Panc1 (cell line): ENCODE results near the gene EMC9. TPM values are rescaled to one million over a fixed set of nuclear protein-coding genes. Genes with fewer than 3 reads are reported as not detected.

Source experiments
- ATAC-seq: fragments of 200-7000 bp; cut with Tn5 transposase; 2 replicates; pipeline ENCODE4 v1.9.1; 2020; ENCODE audit warnings: mild to moderate bottlenecking, moderate library complexity
- BruUV-seq: library from RNA; stranded (reverse); fragments of 400-500 nt; replicated peaks from 2 replicates; lab custom pipeline; 2021; lab: Mats Ljungman, UMichigan
- CTCF ChIA-PET: fragments of 300-600 bp; sonication (Branson Sonifier 250); formaldehyde crosslinking; loops from one replicate; lab custom pipeline; 2022; ENCODE audit warnings: antibody characterized with exemption; lab: Charles Lee
- POLR2A ChIA-PET: fragments of 300-600 bp; sonication (Branson Sonifier 250); formaldehyde crosslinking; loops from one replicate; lab custom pipeline; 2022; ENCODE audit warnings: antibody characterized with exemption; lab: Charles Lee
- DNase-seq: peaks from one replicate; pipeline ENCODE4 v3.0.0-alpha.2; 2010; ENCODE audit warnings: low read depth, low spot score
- H3K27ac ChIP-seq: 2 replicates; pipeline ENCODE4 v1.5.1; 2011; ENCODE audit warnings: mild to moderate bottlenecking, low read length, inconsistent platforms
- H3K27me3 ChIP-seq: fragments of 200-500 bp; sonication (Bioruptor generic); 2 replicates; pipeline ENCODE4 v1.6.0; 2014; ENCODE audit warnings: low read length, inconsistent platforms; ENCODE audit not compliant: control insufficient read depth, insufficient read depth
- H3K36me3 ChIP-seq: fragments of 200-500 bp; sonication (Bioruptor generic); 2 replicates; pipeline ENCODE4 v1.5.1; 2014; ENCODE audit warnings: inconsistent platforms, mild to moderate bottlenecking, low read length, moderate library complexity; ENCODE audit not compliant: control insufficient read depth, insufficient read depth
- H3K4me1 ChIP-seq: 2 replicates; pipeline ENCODE4 v1.5.1; 2011; ENCODE audit warnings: inconsistent platforms, mild to moderate bottlenecking, low read length, moderate library complexity; ENCODE audit not compliant: control insufficient read depth, insufficient read depth
- H3K4me3 ChIP-seq, 2 experiments: 2 replicates each; pipeline ENCODE4 v1.5.1; 2011 to 2012; ENCODE audit warnings: low read depth in 2 of 2, low read length in 2 of 2, mild to moderate bottlenecking in 2 of 2, inconsistent platforms in 1 of 2, moderate library complexity in 1 of 2
- H3K9me3 ChIP-seq: fragments of 200-500 bp; sonication (Bioruptor generic); 2 replicates; pipeline ENCODE4 v1.5.1; 2014; ENCODE audit warnings: low read depth, mild to moderate bottlenecking, inconsistent platforms, low read length, moderate library complexity; ENCODE audit not compliant: control insufficient read depth, insufficient read depth
- POLR2AphosphoS5 ChIP-seq: IDR thresholded peaks from 2 replicates; pipeline ENCODE4 v1.6.1; 2012; ENCODE audit warnings: mild to moderate bottlenecking, low read depth, low read length, moderate library complexity
- SIN3A ChIP-seq: IDR thresholded peaks from 2 replicates; pipeline ENCODE4 v1.6.1; 2012; ENCODE audit warnings: low read depth, mild to moderate bottlenecking, low read length, moderate library complexity, borderline replicate concordance; ENCODE audit not compliant: insufficient read depth
- TCF7L2 ChIP-seq: IDR thresholded peaks from 2 replicates; pipeline ENCODE4 v1.6.1; 2011; ENCODE audit warnings: mild to moderate bottlenecking, low read depth, low read length, inconsistent platforms
- in situ Hi-C: cut with HindIII; loops from 2 replicates; pipeline ENCODE4 v1.10.0; 2016; ENCODE audit warnings: low sequenced_read_pairs, low pct_unique_long_range_greater_than_20kb
- intact Hi-C: fragments of 100-400 bp; cut with micrococcal nuclease; formaldehyde crosslinking; loops from one replicate; pipeline ENCODE4 v1.10.0; 2022; ENCODE audit not compliant: unreplicated experiment
- total RNA-seq: library from RNA; stranded (reverse); gene quantifications from one replicate; pipeline ENCODE4 v1.2.1, GENCODE V29; 2021; ENCODE audit not compliant: unreplicated experiment
- TF ChIP-seq, protein P1 (sequence below), 2 experiments: IDR thresholded peaks; 2 replicates each; pipeline ENCODE4 v1.6.1; 2011 to 2012; ENCODE audit warnings: low read depth in 2 of 2, control low read depth in 1 of 2, low read length in 1 of 2, mild to moderate bottlenecking in 1 of 2, moderate library complexity in 1 of 2; ENCODE audit not compliant: insufficient read depth in 1 of 2
- TF ChIP-seq, protein P2 (sequence below): fragments of 450-650 bp; IDR thresholded peaks from 2 replicates; pipeline ENCODE4 v1.5.1; 2017; ENCODE audit warnings: mild to moderate bottlenecking

Gene EMC9
- total RNA-seq, 1 experiment from 2014 or later, result 42.5 TPM

DNA sequence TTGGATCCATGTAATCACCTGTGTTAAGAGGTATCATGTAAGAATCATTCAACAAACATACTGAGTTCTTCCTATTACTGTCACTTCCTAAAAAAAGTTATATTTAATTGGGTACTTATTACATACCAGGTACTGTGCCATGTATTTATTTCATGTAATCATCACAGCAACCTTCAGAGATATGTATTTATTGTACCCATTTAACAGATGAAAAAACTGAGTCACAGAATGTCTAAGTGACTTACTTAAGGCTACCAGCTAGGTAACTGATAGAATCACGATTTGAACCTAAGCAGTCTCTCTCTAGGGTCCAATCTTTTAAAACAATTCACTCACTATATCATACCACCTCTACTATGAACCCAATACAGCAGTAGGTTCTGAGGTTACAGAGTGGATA is 3.1 kb upstream of the EMC9 start:
- no peak for TF ChIP-seq POLR2AphosphoS5
- TF ChIP-seq, protein P1, sequence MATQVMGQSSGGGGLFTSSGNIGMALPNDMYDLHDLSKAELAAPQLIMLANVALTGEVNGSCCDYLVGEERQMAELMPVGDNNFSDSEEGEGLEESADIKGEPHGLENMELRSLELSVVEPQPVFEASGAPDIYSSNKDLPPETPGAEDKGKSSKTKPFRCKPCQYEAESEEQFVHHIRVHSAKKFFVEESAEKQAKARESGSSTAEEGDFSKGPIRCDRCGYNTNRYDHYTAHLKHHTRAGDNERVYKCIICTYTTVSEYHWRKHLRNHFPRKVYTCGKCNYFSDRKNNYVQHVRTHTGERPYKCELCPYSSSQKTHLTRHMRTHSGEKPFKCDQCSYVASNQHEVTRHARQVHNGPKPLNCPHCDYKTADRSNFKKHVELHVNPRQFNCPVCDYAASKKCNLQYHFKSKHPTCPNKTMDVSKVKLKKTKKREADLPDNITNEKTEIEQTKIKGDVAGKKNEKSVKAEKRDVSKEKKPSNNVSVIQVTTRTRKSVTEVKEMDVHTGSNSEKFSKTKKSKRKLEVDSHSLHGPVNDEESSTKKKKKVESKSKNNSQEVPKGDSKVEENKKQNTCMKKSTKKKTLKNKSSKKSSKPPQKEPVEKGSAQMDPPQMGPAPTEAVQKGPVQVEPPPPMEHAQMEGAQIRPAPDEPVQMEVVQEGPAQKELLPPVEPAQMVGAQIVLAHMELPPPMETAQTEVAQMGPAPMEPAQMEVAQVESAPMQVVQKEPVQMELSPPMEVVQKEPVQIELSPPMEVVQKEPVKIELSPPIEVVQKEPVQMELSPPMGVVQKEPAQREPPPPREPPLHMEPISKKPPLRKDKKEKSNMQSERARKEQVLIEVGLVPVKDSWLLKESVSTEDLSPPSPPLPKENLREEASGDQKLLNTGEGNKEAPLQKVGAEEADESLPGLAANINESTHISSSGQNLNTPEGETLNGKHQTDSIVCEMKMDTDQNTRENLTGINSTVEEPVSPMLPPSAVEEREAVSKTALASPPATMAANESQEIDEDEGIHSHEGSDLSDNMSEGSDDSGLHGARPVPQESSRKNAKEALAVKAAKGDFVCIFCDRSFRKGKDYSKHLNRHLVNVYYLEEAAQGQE (IDR thresholded peaks at IDR 0.05; ENCODE audit: insufficient read depth in 1 of 2, low read depth in 2 of 2, low read length in 1 of 2), result no peak
- TF ChIP-seq, protein P2, sequence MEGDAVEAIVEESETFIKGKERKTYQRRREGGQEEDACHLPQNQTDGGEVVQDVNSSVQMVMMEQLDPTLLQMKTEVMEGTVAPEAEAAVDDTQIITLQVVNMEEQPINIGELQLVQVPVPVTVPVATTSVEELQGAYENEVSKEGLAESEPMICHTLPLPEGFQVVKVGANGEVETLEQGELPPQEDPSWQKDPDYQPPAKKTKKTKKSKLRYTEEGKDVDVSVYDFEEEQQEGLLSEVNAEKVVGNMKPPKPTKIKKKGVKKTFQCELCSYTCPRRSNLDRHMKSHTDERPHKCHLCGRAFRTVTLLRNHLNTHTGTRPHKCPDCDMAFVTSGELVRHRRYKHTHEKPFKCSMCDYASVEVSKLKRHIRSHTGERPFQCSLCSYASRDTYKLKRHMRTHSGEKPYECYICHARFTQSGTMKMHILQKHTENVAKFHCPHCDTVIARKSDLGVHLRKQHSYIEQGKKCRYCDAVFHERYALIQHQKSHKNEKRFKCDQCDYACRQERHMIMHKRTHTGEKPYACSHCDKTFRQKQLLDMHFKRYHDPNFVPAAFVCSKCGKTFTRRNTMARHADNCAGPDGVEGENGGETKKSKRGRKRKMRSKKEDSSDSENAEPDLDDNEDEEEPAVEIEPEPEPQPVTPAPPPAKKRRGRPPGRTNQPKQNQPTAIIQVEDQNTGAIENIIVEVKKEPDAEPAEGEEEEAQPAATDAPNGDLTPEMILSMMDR, result no peak
- TF ChIP-seq SIN3A, result no peak
- TF ChIP-seq TCF7L2, result no peak
- ChIA-PET CTCF (no interaction called here), POLR2A (no interaction called here)
- no peaks in the 10 kb centered on the region for H3K9me3 ChIP-seq
- H3K27me3 ChIP-seq, result no peaks in the 10 kb centered on the region
- no TSS peak for BruUV-seq
- no peak for ATAC-seq
- in situ Hi-C loops (no loop called here), intact Hi-C loops (no loop called here)
- peaks cover 9% of the 10 kb centered on the region for H3K4me1 ChIP-seq
- no peak for DNase-seq
- peaks cover 3% of the 10 kb centered on the region; the same call in 1 of the 2 replicates for H3K36me3 ChIP-seq
- H3K27ac ChIP-seq, result no peak overlapping the region
- H3K4me3 ChIP-seq, result no peak overlapping the region

DNA sequence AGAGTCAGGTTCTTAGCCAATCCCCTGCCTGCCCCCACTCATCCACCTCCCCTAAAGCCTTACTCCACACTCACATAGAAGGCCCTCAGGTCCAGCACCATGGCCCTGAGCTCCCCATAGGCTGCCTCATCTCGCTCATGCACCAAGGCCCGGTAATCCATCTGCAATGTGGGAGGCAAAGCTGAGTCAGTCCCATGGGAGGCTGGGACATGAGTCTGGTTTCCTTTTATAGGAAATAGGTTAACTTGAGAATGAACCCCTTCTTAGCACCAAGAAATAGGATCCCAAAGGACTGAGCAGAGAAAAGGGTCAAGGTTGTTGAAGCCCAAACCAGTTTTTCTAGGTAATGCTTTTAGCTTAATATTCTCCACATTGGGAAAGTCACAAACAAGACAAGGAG is 2.1 kb upstream of the EMC9 start:
- peaks cover 3% of the 10 kb centered on the region; the same call in 1 of the 2 replicates for H3K36me3 ChIP-seq
- ChIA-PET CTCF (no interaction called here), POLR2A (interaction anchor here (0.6 kb wide), 1 partner anchor 774 kb away, joined by 3 read pairs; no protein-coding TSS in a partner anchor)
- in situ Hi-C loops, result no loop called here
- no peak overlapping the region for H3K4me3 ChIP-seq
- intact Hi-C loops, result no loop called here
- TF ChIP-seq SIN3A (no peak), TCF7L2 (no peak), POLR2AphosphoS5 (no peak)
- TF ChIP-seq, protein P1 (IDR thresholded peaks at IDR 0.05; ENCODE audit: insufficient read depth in 1 of 2, low read depth in 2 of 2, low read length in 1 of 2), result no peak
- TF ChIP-seq, protein P2, result no peak
- H3K27ac ChIP-seq, result no peak overlapping the region
- BruUV-seq, result no TSS peak
- H3K27me3 ChIP-seq, result no peaks in the 10 kb centered on the region
- H3K9me3 ChIP-seq, result no peaks in the 10 kb centered on the region
- no peak for DNase-seq
- peaks cover 16% of the 10 kb centered on the region for H3K4me1 ChIP-seq
- no peak for ATAC-seq
